Measurements from ENCODE around the gene BANP.

- TF ChIP-seq SUZ12 (IDR thresholded peaks at IDR 0.05): no peak
- TF ChIP-seq TARDBP (IDR thresholded peaks at IDR 0.05): no peak
- TF ChIP-seq FOXM1 (IDR thresholded peaks at IDR 0.05; ENCODE audit: borderline replicate concordance): no peak
- no peak for TF ChIP-seq HDGF (IDR thresholded peaks at IDR 0.05; ENCODE audit: borderline replicate concordance)
- no peak for TF ChIP-seq SP1 (IDR thresholded peaks at IDR 0.05)
- no peak for TF ChIP-seq ARNT (IDR thresholded peaks at IDR 0.05)
- no peak for TF ChIP-seq NFRKB (IDR thresholded peaks at IDR 0.05)
- no peak for TF ChIP-seq L3MBTL2 (conservative IDR thresholded peaks at IDR 0.05)
- TF ChIP-seq BHLHE40 (IDR thresholded peaks at IDR 0.05; ENCODE audit: borderline replicate concordance): no peak
- no peak for TF ChIP-seq ELF4 (IDR thresholded peaks at IDR 0.05)
- no peak for TF ChIP-seq FOXK2 (IDR thresholded peaks at IDR 0.05)
- TF ChIP-seq CTBP1 (IDR thresholded peaks at IDR 0.05; ENCODE audit: borderline replicate concordance): no peak
Measured at GRCh38 chr16:87918338-87918737, 32.9 kb upstream of the BANP start.

All from HEK293T (cell line).